Ramos (cell line): ENCODE measurements around the gene TTC24.
"Not testable (repeated sequence)": the region's sequence is repeated elsewhere in the genome, so short reads cannot be mapped to it uniquely, and the experiment has no call there.

ENCODE experiments used
- in situ Hi-C: fragments of 300-500 bp; cut with MboI; formaldehyde crosslinking; loops from one replicate; pipeline ENCODE4 v1.14.3; 2022; ENCODE audit warnings: low sequenced_read_pairs; ENCODE audit not compliant: unreplicated experiment

TTC24 gene

GRCh38 chr1:156584813-156585212, 5.3 kb downstream of the TTC24 start:
- in situ Hi-C loops: no loop called here

GRCh38 chr1:156586323-156586722, 6.8 kb downstream of the TTC24 start:
- in situ Hi-C loops: no loop called here

- in situ Hi-C loops: no loop called here
These were observed 7.5 kb downstream of the TTC24 start for GRCh38 chr1:156586892-156587477.

- in situ Hi-C loops: not testable (repeated sequence)
These were observed 8.4 kb downstream of the TTC24 start for GRCh38 chr1:156587927-156588326.

GRCh38 chr1:156589546-156589945, 10.0 kb downstream of the TTC24 start:
- in situ Hi-C loops: no loop called here

GRCh38 chr1:156590326-156591180, 11.0 kb downstream of the TTC24 start:
- in situ Hi-C loops: no loop called here

- in situ Hi-C loops: no loop called here
These were observed 11.6 kb downstream of the TTC24 start for GRCh38 chr1:156591181-156591431.

GRCh38 chr1:156591432-156592157, 12.1 kb downstream of the TTC24 start, which contains the start of gene NAXE:
TSS of gene NAXE (plus strand) at chr1:156591776. CDS start at chr1:156591805, 29 bp downstream.
- in situ Hi-C loops: no loop called here

GRCh38 chr1:156592158-156592909, 12.8 kb downstream of the TTC24 start:
- in situ Hi-C loops: no loop called here

- in situ Hi-C loops: no loop called here
These were observed 13.6 kb downstream of the TTC24 start for GRCh38 chr1:156592910-156593660.

GRCh38 chr1:156593661-156593989, 14.1 kb downstream of the TTC24 start:
- in situ Hi-C loops: no loop called here

- in situ Hi-C loops: no loop called here
These were observed 14.7 kb downstream of the TTC24 start for GRCh38 chr1:156594190-156594589.

- in situ Hi-C loops: no loop called here
These were observed 15.5 kb downstream of the TTC24 start for GRCh38 chr1:156595016-156595415.

- in situ Hi-C loops: no loop called here
These were observed 16.9 kb downstream of the TTC24 start for GRCh38 chr1:156596426-156596825.

GRCh38 chr1:156598125-156598524, 18.6 kb downstream of the TTC24 start:
- in situ Hi-C loops: no loop called here

- in situ Hi-C loops: no loop called here
These were observed 19.4 kb downstream of the TTC24 start for GRCh38 chr1:156598731-156599432.

GRCh38 chr1:156599811-156600210, 20.3 kb downstream of the TTC24 start:
- in situ Hi-C loops: no loop called here

GRCh38 chr1:156600733-156601121, 21.2 kb downstream of the TTC24 start:
- in situ Hi-C loops: no loop called here

GRCh38 chr1:156601122-156601830, 21.8 kb downstream of the TTC24 start, which contains the start of gene GPATCH4:
TSS of gene GPATCH4 (minus strand) at chr1:156601479.
- in situ Hi-C loops: no loop called here
